Muscle of leg (tissue), 11 donors: ENCODE results near the gene L3MBTL4. TPM values are rescaled to one million over a fixed set of nuclear protein-coding genes. Genes with fewer than 3 reads are reported as not detected.

Source experiments
- DNase-seq: peaks from one replicate; pipeline ENCODE4 v3.0.0; 2013
- H3K27ac ChIP-seq: one replicate; pipeline ENCODE4 v1.5.1; 2013; ENCODE audit warnings: mild to moderate bottlenecking, low read length, control low read depth
- H3K27me3 ChIP-seq: one replicate; pipeline ENCODE4 v1.6.1; 2013; ENCODE audit warnings: low read length; ENCODE audit not compliant: control insufficient read depth, insufficient read depth
- H3K36me3 ChIP-seq: one replicate; pipeline ENCODE4 v1.6.1; 2013; ENCODE audit warnings: low read length; ENCODE audit not compliant: control insufficient read depth, insufficient read depth
- H3K4me1 ChIP-seq: one replicate; pipeline ENCODE4 v1.6.1; 2013; ENCODE audit warnings: low read length; ENCODE audit not compliant: control insufficient read depth, insufficient read depth
- H3K4me3 ChIP-seq: one replicate; pipeline ENCODE4 v1.5.1; 2013; ENCODE audit warnings: low read length, control low read depth
- H3K9me3 ChIP-seq: replicated peaks from 2 replicates; pipeline ENCODE4 v1.6.1; 2013; ENCODE audit warnings: low read depth, low read length; ENCODE audit not compliant: control insufficient read depth
- WGBS: methylation state at CpG from one replicate; pipeline ENCODE4 v1.1.5; 2013; ENCODE audit warnings: missing lambda C conversion rate; ENCODE audit not compliant: insufficient coverage; 5-methylcytosine and 5-hydroxymethylcytosine counted together
- polyA plus RNA-seq, 8 donors: library from polyadenylated mRNA; unstranded; fragments of 120-200 nt; gene quantifications; one replicate each; pipeline versions ENCODE4 v1.2.1 to v1.2.3, GENCODE V29; 2013; ENCODE audit warnings: inconsistent platforms in 1 of 8, low replicate concordance in 1 of 8; ENCODE audit not compliant: insufficient read length in 8 of 8, insufficient read depth in 1 of 8
- total RNA-seq: library from RNA; stranded (reverse); fragments of 120-200 nt; gene quantifications from one replicate; pipeline ENCODE4 v1.2.4, GENCODE V29; 2013

The L3MBTL4 gene
- total and polyA plus RNA-seq, 9 donors = 0.78 to 4.2 (median 1.4) TPM

DNA sequence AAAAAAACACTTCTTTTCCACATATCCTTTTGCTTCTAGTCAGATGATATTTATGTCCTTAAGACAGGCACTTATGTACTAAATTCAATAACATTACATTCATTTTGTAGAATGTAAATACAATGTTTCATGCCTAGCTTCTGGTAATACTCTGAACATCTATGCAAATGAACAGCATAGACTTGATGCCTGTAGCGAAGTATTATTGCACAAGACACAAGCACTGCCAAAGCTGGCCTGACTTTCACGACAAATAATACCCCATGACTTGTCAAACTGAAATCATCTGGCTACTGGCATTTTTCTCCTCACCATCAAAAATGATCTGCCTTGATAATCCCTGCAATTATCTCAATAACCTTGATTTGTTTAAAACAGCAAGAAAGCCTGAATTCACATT lies 101.3 kb downstream of the L3MBTL4 start:
- H3K4me3 ChIP-seq = no peak overlapping the region
- WGBS = 80% methylated on average over 1 of the region's 2 CpGs
- H3K27me3 ChIP-seq = no peaks in the 10 kb centered on the region
- no peaks in the 10 kb centered on the region for H3K9me3 ChIP-seq
- H3K36me3 ChIP-seq = no peaks in the 10 kb centered on the region
- no peak overlapping the region for H3K27ac ChIP-seq
- H3K4me1 ChIP-seq = no peaks in the 10 kb centered on the region
- no peak for DNase-seq

DNA sequence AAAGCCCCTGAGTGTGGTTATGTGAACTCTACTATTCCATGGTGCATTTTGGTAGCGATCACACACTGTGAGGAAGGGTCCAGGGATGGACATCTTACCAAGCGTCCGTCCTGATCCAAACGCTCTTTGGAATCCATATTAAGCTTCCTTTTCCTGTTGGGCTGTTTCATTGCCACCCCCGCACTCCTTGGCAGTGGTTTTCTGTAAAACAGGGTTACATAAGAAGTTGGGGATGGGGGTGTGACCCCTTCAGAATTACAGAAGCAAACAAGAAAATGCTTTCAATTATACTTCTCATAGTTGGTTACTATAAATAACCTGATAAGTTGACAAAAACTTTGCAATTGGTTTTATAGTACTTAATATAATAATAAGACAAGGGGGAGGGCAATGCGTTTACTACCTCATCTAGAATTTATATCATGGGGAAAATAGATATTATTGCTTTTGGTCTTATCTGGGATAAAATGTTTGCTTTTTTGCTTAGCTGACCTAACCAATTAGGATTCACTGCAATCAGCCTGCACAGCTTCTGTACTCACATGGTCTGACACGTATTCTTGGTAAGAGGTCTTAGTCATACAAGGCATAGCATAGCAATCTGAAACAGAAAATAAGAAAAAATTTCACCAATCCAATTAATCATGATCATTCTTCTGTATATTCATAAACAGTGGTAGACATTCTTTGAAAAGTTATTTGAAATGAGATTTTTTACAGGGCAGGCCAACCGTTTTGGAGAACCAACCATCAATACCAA lies 103.1 kb downstream of the L3MBTL4 start:
- Histone ChIP-seq H3K27me3 (no peaks in the 10 kb centered on the region), H3K9me3 (no peaks in the 10 kb centered on the region), H3K36me3 (no peaks in the 10 kb centered on the region), H3K4me3 (no peak overlapping the region), H3K27ac (no peak overlapping the region), H3K4me1 (no peaks in the 10 kb centered on the region)
- 67% methylated on average over 3 of the region's 8 CpGs for WGBS
- DNase-seq = no peak

DNA sequence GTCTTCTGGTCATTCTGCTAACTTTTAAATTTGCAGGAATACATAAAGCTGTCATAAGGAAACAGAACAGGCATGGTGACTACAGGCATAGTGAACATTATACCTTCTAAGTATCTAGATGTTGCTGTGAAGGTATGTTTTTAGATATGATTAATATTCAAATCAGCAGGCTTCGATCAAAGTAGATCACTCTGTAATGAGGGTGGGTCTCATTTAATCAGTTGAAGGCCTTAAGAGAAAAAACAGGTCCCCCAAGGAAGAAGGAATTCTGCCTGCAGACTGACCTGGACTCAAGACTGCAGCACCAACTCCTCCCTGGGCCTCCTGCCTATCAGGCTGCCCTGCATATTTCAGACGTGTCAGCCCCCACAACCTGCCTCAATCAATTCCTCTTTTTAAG lies 104.0 kb downstream of the L3MBTL4 start:
- Histone ChIP-seq H3K36me3 (no peaks in the 10 kb centered on the region), H3K27ac (no peak overlapping the region), H3K27me3 (no peaks in the 10 kb centered on the region), H3K4me3 (no peak overlapping the region), H3K9me3 (no peaks in the 10 kb centered on the region), H3K4me1 (no peaks in the 10 kb centered on the region)
- DNase-seq = no peak
- 60% methylated on average over 1 of the region's 2 CpGs for WGBS

DNA sequence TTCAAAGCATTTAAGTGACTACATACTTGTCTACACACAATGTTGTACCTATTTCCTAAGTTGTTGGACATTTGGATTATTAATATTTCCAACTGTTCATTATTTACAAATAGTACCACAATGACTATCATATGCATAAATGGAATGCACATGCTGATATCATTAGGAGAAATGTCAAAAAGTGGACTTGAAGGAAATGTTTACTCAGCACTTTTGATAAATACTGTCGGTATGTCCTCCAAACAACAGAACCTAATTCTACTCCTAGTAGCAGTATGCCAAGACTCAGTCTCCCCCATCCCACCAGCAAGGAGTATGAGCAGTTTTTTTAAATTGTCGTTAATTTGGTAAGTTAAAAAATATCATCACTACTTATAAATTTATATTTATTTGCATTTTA lies 116.8 kb downstream of the L3MBTL4 start:
- Histone ChIP-seq H3K27me3 (no peaks in the 10 kb centered on the region), H3K9me3 (no peaks in the 10 kb centered on the region), H3K36me3 (no peaks in the 10 kb centered on the region), H3K4me3 (no peak overlapping the region), H3K27ac (no peak overlapping the region), H3K4me1 (no peaks in the 10 kb centered on the region)
- no peak for DNase-seq
- no CpG with 5 or more reads among the region's 2 CpGs for WGBS

DNA sequence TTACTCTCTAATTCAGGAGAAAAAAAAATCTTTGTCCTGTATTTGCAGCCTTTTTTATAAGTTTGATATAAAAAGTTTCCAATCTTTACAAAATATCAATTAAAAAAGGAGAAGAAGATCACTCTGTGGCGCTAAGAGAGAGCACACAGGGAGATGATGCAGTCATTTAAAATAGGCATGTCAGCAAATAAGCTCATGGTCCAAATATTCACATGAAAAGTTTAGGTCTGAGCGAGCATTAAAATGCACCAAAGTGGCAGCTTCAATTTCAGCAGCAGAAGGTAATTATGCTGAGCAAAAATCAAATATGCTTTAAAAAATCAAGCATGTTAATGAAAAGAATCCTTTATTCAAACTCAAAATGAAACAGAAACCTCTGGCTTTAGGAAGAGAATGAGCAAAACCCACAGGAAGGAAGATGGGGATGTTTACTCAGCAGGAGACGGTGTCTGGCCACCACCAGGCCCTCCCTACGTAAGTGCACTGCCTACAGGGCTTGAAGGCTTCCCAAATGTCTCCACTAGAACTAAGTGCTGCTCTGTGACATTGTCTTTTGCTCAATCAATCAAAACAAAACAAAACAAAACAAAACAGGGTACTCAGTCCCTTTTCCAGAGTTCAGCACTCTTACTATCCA lies 120.4 kb downstream of the L3MBTL4 start:
- H3K36me3 ChIP-seq = no peaks in the 10 kb centered on the region
- H3K4me3 ChIP-seq = no peak overlapping the region
- no peaks in the 10 kb centered on the region for H3K27me3 ChIP-seq
- no CpG with 5 or more reads among the region's 4 CpGs for WGBS
- peak; percentile 16 for DNase-seq
- no peak overlapping the region for H3K27ac ChIP-seq
- H3K9me3 ChIP-seq = no peaks in the 10 kb centered on the region
- no peaks in the 10 kb centered on the region for H3K4me1 ChIP-seq

DNA sequence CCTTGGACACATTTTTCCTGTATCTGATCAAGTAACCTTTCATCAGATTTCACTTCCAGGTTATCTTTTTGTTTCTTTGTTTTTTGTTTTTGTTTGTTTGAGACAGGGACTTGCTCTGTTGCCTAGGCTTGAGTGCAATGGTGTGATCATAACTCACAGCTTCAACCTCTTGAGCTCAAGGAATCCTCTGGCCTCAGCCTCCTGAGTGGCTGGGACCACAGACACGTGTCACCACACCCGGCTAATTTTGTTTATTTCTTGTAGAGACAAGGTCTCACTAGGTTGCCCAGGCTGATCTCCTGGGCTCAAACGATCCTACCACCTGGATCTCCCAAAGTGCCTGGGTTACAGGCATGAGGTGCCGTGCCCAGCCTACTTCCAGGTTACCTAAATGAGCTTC lies 124.9 kb downstream of the L3MBTL4 start:
- Histone ChIP-seq H3K9me3 (no peaks in the 10 kb centered on the region), H3K27ac (no peak overlapping the region), H3K27me3 (no peaks in the 10 kb centered on the region), H3K4me1 (no peaks in the 10 kb centered on the region), H3K36me3 (no peaks in the 10 kb centered on the region), H3K4me3 (no peak overlapping the region)
- WGBS = 72% methylated on average over 3 of the region's 4 CpGs
- no peak for DNase-seq

DNA sequence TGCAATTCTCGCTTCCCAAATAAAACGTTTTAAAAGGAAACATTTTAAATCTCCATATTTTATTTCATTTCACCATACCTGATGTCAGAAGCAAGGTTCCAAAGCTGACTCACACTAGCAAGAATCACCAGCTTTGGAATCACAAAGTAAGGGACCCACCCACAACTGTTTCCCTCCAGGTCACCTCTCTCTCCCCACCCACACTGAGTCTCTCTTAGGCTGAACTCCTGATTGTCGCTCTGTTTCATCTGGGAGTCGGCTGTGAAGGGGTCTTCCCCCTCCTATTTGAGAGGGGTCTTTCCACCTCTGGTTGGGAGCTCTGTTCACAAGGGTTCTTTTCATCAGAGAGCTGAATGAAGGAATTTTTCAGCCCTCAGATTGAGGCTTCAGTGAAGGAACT lies 128.1 kb downstream of the L3MBTL4 start:
- Histone ChIP-seq H3K36me3 (no peaks in the 10 kb centered on the region), H3K9me3 (no peaks in the 10 kb centered on the region), H3K27me3 (no peaks in the 10 kb centered on the region), H3K4me3 (no peak overlapping the region), H3K4me1 (no peaks in the 10 kb centered on the region), H3K27ac (no peak overlapping the region)
- DNase-seq = no peak
- WGBS = no CpG with 5 or more reads among the region's 4 CpGs

DNA sequence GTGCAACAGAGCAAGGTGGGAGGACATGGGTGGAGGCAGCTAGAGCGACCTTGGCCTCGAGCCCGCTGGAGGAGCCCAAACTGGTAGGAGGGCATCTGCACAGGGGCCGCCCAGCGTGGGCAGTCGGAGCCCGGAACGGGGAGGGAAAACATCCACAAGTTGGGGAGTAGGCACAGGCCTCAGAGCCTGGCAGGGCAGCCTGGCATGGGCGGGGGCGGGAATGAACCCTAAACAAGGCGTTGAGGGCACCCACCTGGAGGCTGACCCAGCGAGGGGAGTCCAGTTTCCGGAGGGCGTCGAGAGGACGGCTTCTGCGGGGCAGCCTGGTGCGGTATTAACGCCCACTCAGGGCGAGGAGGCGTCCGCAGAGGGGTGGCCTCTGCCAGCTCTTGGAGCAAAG lies 129.9 kb downstream of the L3MBTL4 start:
- no peak for DNase-seq
- WGBS = 97% methylated on average over 17 of the region's 22 CpGs

DNA sequence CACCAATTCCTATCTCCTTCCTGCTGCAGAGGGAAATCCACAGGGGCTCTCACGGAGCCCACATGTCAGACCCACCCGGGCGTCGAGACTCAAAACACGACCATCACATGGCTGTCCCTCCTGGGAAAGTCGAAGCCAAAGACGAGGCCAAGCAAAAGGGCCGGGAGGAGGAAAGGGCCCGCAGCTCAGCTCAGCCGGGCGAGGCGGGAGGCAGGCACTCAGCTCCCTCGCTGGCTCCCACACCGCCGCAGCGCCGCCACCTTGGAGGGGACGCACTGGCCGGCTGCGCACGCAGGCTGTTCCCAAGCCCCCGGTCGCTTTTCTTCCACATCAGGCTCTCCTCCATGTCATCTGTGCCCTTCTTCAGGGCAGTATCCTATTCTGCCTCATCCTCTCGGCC lies 130.4 kb downstream of the L3MBTL4 start:
- Histone ChIP-seq H3K27ac (no peak overlapping the region), H3K4me1 (no peaks in the 10 kb centered on the region), H3K27me3 (no peaks in the 10 kb centered on the region), H3K36me3 (no peaks in the 10 kb centered on the region), H3K9me3 (no peaks in the 10 kb centered on the region), H3K4me3 (no peak overlapping the region)
- no peak for DNase-seq
- WGBS = 95% methylated on average over 23 of the region's 24 CpGs

More for the DNA sequence above, 129.9 kb downstream of the L3MBTL4 start:
- H3K36me3 ChIP-seq = no peaks in the 10 kb centered on the region
- H3K9me3 ChIP-seq = no peaks in the 10 kb centered on the region
- no peak overlapping the region for H3K27ac ChIP-seq
- H3K4me3 ChIP-seq = no peak overlapping the region
- H3K27me3 ChIP-seq = no peaks in the 10 kb centered on the region
- no peaks in the 10 kb centered on the region for H3K4me1 ChIP-seq

DNA sequence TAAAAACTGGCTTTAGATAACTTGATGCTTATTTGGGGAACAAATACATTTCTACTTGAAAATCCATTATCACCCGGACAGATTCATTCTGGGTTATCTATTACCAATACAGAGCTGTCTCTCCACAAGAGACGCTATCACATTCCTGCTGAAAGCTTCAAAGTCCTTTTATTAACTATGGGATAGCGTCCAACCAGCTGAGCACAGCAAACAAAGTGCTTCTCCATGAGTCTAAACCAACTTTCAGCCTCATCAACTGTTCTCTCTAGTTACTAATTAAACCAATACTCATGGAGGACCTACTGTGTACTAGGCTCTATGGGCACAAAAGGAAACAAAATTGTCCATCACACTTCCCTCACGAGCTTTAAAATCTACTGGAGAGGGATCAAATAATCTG lies 132.8 kb downstream of the L3MBTL4 start:
- Histone ChIP-seq H3K9me3 (no peaks in the 10 kb centered on the region), H3K4me3 (no peak overlapping the region), H3K27ac (no peak overlapping the region), H3K27me3 (no peaks in the 10 kb centered on the region), H3K4me1 (no peaks in the 10 kb centered on the region), H3K36me3 (no peaks in the 10 kb centered on the region)
- 54% methylated on average over 2 of the region's 4 CpGs for WGBS
- peak; percentile 16 for DNase-seq
